Muscle layer of duodenum (tissue), 2 donors: ENCODE data around the gene LRRC2.

Source experiments
- H3K27ac ChIP-seq: one replicate; pipeline ENCODE4 v1.7.0; 2013; ENCODE audit warnings: mild to moderate bottlenecking, low read length
- H3K27me3 ChIP-seq: one replicate; pipeline ENCODE4 v1.7.0; 2013; ENCODE audit warnings: low read depth, mild to moderate bottlenecking, control low read depth, low read length
- H3K36me3 ChIP-seq, 2 donors: one replicate each; pipeline ENCODE4 v1.7.0; 2013; ENCODE audit warnings: low read length in 2 of 2, control low read depth in 1 of 2, mild to moderate bottlenecking in 1 of 2; ENCODE audit not compliant: insufficient read depth in 2 of 2, control insufficient read depth in 1 of 2
- H3K4me1 ChIP-seq, 2 donors: one replicate each; pipeline ENCODE4 v1.7.0; 2013; ENCODE audit warnings: low read length in 2 of 2, mild to moderate bottlenecking in 2 of 2, control low read depth in 1 of 2, moderate library complexity in 1 of 2; ENCODE audit not compliant: insufficient read depth in 2 of 2, control insufficient read depth in 1 of 2
- H3K4me3 ChIP-seq, 2 donors: one replicate each; pipeline ENCODE4 v1.7.0; 2013; ENCODE audit warnings: low read length in 2 of 2, low read depth in 1 of 2, mild to moderate bottlenecking in 1 of 2
- H3K9me3 ChIP-seq, 2 donors: one replicate each; pipeline ENCODE4 v1.7.0; 2013; ENCODE audit warnings: low read length in 2 of 2, control low read depth in 1 of 2, mild to moderate bottlenecking in 1 of 2; ENCODE audit not compliant: control insufficient read depth in 1 of 2
- donor health status: healthy.

The LRRC2 gene

GRCh38 chr3:46519952-46520351 is 46.1 kb downstream of the LRRC2 start:
- no peaks in the 10 kb centered on the region for H3K9me3 ChIP-seq
- H3K36me3 ChIP-seq = no peaks in the 10 kb centered on the region
- no peaks in the 10 kb centered on the region for H3K27me3 ChIP-seq
- no peak overlapping the region for H3K4me3 ChIP-seq
- no peaks in the 10 kb centered on the region for H3K4me1 ChIP-seq
- no peak overlapping the region for H3K27ac ChIP-seq

DNA sequence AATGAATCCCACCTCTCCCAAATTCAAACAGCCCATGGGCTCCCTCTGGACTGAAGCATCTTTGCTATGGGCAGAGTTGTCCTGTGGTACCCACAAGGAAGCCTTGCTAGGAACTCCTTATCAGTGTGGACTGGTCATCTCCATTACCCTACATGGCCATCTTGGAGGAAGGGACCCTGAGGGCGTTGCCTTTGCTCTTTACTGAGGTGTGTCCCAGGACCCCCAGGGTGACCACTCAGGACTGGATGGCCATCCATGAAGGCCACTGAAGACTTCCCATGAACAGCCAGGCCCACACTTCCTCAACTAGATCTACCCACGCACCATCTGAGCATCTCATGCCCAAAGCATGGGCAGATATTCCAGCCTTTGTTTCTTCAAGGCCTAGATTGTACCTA is 48.3 kb downstream of the LRRC2 start:
- H3K4me3 ChIP-seq = no peak overlapping the region
- H3K27me3 ChIP-seq = no peaks in the 10 kb centered on the region
- H3K36me3 ChIP-seq = no peaks in the 10 kb centered on the region
- H3K4me1 ChIP-seq = no peaks in the 10 kb centered on the region
- H3K27ac ChIP-seq = no peak overlapping the region
- no peaks in the 10 kb centered on the region for H3K9me3 ChIP-seq

GRCh38 chr3:46517016-46517783 is 48.9 kb downstream of the LRRC2 start:
- H3K36me3 ChIP-seq = no peaks in the 10 kb centered on the region
- H3K4me1 ChIP-seq = no peaks in the 10 kb centered on the region
- no peaks in the 10 kb centered on the region for H3K9me3 ChIP-seq
- no peak overlapping the region for H3K27ac ChIP-seq
- H3K4me3 ChIP-seq = no peak overlapping the region
- no peaks in the 10 kb centered on the region for H3K27me3 ChIP-seq

DNA sequence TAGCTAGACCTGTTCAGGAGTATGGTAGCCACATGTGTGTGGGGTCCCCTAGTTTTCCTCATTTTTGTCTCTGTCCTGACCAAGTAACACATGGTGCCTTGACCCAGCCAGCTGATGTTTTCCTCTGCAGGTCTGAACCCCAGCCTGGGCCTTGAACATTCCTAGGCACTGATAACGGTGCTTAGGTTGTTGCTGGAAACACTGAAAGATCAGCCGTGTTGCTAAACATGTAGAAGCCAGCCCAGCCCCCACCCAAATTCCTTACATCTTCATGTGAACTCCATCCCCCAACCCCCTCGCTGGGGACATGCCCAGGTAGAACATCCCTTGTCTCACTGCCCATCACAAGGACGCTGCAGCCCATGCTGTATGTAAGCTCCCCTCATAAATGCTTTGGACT is 49.6 kb downstream of the LRRC2 start:
- no peaks in the 10 kb centered on the region for H3K9me3 ChIP-seq
- H3K4me3 ChIP-seq = no peak overlapping the region
- no peak overlapping the region for H3K27ac ChIP-seq
- no peaks in the 10 kb centered on the region for H3K36me3 ChIP-seq
- no peaks in the 10 kb centered on the region for H3K4me1 ChIP-seq
- no peaks in the 10 kb centered on the region for H3K27me3 ChIP-seq

DNA sequence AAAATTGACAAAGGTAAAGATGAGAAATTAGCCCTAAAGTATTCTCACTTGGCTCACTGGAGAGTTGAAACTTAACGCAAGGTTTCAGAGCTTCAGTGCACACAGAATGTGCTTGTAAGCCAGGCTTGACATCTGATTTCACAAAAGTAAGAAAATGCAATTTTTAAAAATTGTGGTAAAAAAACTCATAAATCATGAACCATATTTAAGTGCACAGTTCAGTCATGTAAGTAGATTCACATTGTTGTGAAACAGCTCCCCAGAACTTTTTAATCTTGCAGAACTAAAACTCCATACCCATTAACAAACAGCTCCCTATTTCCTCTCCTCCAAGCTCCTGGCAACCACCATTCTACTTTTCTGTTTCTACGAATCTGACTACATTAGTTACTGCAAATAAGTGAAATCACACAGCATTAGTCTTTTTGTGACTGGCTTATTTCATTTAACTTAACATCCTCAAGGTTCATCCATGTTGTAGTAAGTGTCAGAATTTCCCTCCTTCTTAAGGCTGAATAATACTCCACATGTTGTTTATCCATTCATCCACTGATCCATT is 53.8 kb downstream of the LRRC2 start:
- Histone ChIP-seq H3K4me3 (no peak overlapping the region), H3K36me3 (no peaks in the 10 kb centered on the region), H3K9me3 (no peaks in the 10 kb centered on the region), H3K27ac (no peak overlapping the region), H3K27me3 (no peaks in the 10 kb centered on the region), H3K4me1 (no peaks in the 10 kb centered on the region)

DNA sequence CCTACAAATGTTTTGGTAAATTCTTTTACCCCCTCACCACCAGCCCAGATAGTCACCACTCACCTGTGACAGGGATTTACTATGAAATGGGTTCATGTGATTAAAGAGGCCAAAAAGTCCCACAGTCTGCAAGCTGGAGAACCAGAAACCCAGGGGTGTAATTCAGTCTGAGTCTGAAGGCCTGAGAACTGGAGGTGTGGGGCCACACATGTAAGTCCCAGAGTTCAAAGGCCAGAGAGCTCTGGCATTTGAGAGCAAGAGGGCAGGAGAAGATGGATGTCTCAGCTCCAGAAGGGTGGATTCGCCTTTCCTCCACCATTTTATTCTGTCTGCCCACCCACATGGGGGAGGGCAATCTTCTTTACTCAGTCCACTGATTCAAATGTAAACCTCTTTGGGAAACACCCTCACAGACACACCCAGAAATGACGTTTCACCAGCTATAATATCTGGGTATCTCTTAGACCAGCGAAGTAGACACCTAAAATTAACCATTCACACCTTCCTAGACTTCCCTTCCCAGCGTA is 56.4 kb downstream of the LRRC2 start:
- Histone ChIP-seq H3K9me3 (no peaks in the 10 kb centered on the region), H3K27me3 (no peaks in the 10 kb centered on the region), H3K4me1 (no peaks in the 10 kb centered on the region), H3K36me3 (no peaks in the 10 kb centered on the region), H3K27ac (no peak overlapping the region), H3K4me3 (no peak overlapping the region)

- H3K27me3 ChIP-seq = no peaks in the 10 kb centered on the region
- H3K9me3 ChIP-seq = no peaks in the 10 kb centered on the region
- no peak overlapping the region for H3K27ac ChIP-seq
- H3K4me3 ChIP-seq = no peak overlapping the region
- no peaks in the 10 kb centered on the region for H3K4me1 ChIP-seq
- no peaks in the 10 kb centered on the region for H3K36me3 ChIP-seq
Observed at GRCh38 chr3:46508850-46509591, 57.1 kb downstream of the LRRC2 start.

DNA sequence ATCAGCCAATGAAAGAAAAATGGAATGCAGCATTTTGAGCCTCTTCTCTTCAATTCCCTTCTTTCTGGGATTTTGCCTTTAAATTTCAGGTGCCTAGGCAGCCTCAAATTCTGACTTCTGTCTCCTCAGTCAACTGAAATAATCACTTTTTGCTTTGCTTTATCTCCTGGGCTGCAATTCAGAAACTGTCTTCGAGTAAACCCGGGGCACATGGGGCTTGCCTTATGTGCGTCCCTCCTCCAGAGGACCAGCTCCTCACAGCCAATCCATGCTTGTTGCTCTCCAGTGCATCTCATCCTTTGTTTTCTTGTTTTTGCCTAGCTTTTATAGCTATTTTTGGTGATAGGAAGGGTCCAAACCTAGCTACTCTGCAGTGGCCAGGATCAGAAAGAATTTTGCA is 59.6 kb downstream of the LRRC2 start:
- H3K4me1 ChIP-seq = no peaks in the 10 kb centered on the region

GRCh38 chr3:46505953-46506352 is 60.1 kb downstream of the LRRC2 start:
- H3K9me3 ChIP-seq = no peaks in the 10 kb centered on the region
- no peak overlapping the region for H3K27ac ChIP-seq
- H3K4me1 ChIP-seq = no peaks in the 10 kb centered on the region
- no peaks in the 10 kb centered on the region for H3K36me3 ChIP-seq
- H3K4me3 ChIP-seq = no peak overlapping the region
- H3K27me3 ChIP-seq = no peaks in the 10 kb centered on the region

More for the DNA sequence above, 59.6 kb downstream of the LRRC2 start:
- no peak overlapping the region for H3K4me3 ChIP-seq
- H3K27me3 ChIP-seq = no peaks in the 10 kb centered on the region
- no peak overlapping the region for H3K27ac ChIP-seq
- no peaks in the 10 kb centered on the region for H3K36me3 ChIP-seq
- H3K9me3 ChIP-seq = no peaks in the 10 kb centered on the region

DNA sequence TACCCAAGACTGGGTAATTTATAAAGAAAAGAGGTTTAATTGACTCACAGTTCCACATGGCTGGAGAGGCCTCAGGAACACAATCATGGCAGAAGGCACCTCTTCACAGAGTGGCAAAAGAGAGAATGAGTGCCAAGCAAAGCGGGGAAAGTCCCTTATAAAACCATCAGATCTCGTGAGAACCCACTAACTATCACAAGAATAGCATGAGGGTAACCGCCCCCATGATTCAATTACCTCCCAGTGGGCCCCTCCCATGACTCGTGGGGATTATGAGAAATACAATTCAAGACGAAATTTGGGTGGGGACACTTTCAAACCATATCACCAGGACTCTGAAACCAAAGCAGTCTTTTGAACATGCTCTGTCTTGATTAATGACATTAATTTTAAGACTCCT is 61.3 kb downstream of the LRRC2 start:
- Histone ChIP-seq H3K27me3 (no peaks in the 10 kb centered on the region), H3K9me3 (no peaks in the 10 kb centered on the region), H3K36me3 (no peaks in the 10 kb centered on the region), H3K4me1 (no peaks in the 10 kb centered on the region), H3K4me3 (no peak overlapping the region), H3K27ac (no peak overlapping the region)

- Histone ChIP-seq H3K9me3 (no peaks in the 10 kb centered on the region), H3K27me3 (no peaks in the 10 kb centered on the region), H3K27ac (no peak overlapping the region), H3K36me3 (no peaks in the 10 kb centered on the region), H3K4me3 (no peak overlapping the region), H3K4me1 (no peaks in the 10 kb centered on the region)
Observed at GRCh38 chr3:46503200-46503874, 62.8 kb downstream of the LRRC2 start.
